SHP77 (cell line): ENCODE measurements around the gene MAB21L2.

Experiments
- DNase-seq, 2 experiments: peaks; one replicate each; lab custom pipeline; 2025; lab: John Stamatoyannopoulos, UW

MAB21L2 gene

DNA sequence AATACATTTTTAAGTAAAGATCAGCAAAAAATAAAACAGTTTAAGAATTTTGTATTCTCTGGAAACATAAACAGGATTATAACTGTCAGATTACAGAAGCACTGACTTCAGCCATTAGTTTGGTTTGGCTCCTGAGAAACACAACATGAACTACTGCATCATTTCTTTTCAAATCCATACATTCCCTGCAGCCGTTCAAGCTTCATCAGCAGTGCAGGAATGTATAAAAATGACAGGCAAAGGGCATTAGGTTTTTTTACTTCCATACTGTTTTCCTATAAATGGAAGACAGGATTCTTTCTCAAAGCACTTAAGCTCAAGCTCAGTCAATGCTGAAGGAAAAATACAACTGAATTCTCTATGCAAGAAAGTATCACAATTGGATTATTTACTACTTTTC lies 4.2 kb upstream of the MAB21L2 start:
- no peak for DNase-seq

GRCh38 chr4:150578745-150579501 lies 3.0 kb upstream of the MAB21L2 start:
- no peak for DNase-seq

GRCh38 chr4:150579551-150580234 lies 2.3 kb upstream of the MAB21L2 start:
- DNase-seq: no peak

DNA sequence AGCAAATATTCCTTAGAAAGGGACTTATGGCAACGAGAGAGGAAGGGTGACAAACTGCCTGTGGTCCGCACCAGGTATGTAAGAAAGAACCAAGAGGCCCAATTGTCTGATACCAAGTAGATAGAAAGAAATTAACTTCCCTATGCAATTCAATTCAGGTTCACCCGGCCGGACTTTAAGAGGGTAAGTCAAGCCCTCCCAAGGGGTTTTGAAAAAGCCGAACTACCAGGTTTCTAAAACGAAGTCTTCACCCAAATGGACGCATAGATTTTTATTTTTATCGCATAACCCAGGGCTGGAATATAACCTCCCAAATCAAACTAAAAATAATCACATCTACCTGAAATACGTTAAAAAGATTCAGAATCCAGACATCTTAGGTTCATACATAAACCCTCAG lies 1.6 kb upstream of the MAB21L2 start:
- DNase-seq: no peak

DNA sequence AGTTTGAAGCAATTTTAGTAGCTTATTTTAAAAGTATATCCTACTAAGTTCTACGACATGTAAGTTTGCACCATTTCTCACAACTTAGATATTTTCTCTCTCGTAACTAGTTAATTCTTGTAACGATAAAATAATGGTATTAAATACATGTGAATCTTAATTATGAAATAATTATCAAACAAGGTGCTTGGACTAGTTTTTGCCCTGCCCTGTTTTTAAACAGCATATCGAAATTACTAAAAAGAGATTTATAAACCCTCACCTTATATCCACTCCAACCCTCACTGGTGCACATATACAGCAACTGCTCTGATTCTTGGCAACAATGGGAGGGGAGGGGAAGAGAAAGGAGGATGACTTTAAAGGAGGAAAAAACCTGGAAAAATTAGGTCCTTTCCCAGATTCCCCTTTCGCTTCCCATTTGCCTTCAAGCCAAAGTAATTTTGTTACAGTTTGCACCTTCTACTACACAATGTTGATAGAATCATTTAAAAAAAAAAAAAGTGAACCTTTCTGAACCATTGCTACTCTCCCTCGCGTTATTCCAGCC lies 820 bp upstream of the MAB21L2 start:
- DNase-seq: no peak

DNA sequence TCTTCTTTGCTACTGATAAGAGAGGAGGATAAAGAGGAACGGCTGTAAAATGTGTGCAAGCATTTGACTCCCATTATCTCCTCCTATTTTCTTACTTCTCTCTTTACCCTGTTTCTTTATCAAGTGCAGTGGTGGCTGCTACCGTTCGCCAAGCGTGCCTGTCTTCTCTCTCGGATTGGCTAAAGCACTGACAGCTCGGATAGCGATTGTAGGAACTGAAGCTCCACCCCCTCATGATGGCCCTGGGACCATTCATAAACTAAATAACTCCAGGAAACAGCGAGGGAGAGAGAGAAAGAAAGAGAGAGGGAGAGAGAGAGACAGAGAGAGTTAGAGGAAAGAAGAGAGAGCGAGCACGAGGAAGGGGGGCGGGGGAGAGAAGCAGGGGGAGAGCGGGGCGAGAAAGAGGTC lies 305 bp upstream of the MAB21L2 start:
- DNase-seq: no peak

GRCh38 chr4:150582873-150583286 lies 929 bp downstream of the MAB21L2 start:
- no peak for DNase-seq

DNA sequence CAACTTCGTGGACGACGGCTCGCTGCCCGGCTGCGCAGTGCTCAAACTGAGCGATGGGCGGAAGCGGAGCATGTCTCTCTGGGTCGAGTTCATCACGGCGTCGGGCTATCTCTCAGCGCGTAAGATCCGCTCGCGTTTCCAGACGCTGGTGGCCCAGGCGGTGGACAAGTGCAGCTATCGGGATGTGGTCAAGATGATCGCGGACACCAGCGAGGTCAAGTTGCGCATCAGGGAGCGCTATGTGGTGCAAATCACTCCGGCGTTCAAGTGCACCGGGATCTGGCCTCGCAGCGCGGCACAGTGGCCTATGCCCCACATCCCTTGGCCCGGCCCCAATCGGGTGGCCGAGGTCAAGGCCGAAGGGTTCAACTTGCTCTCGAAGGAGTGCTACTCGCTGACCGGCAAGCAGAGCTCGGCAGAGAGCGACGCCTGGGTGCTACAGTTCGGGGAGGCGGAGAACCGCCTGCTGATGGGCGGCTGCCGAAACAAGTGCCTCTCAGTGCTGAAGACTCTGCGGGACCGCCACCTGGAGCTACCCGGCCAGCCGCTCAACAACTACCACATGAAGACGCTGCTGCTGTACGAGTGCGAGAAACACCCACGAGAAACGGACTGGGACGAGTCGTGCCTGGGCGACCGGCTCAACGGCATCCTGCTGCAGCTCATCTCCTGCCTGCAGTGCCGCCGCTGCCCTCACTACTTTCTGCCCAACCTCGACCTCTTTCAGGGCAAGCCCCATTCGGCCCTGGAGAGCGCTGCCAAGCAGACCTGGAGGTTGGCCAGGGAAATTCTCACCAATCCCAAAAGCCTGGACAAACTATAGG lies 1.5 kb downstream of the MAB21L2 start:
- no peak for DNase-seq

DNA sequence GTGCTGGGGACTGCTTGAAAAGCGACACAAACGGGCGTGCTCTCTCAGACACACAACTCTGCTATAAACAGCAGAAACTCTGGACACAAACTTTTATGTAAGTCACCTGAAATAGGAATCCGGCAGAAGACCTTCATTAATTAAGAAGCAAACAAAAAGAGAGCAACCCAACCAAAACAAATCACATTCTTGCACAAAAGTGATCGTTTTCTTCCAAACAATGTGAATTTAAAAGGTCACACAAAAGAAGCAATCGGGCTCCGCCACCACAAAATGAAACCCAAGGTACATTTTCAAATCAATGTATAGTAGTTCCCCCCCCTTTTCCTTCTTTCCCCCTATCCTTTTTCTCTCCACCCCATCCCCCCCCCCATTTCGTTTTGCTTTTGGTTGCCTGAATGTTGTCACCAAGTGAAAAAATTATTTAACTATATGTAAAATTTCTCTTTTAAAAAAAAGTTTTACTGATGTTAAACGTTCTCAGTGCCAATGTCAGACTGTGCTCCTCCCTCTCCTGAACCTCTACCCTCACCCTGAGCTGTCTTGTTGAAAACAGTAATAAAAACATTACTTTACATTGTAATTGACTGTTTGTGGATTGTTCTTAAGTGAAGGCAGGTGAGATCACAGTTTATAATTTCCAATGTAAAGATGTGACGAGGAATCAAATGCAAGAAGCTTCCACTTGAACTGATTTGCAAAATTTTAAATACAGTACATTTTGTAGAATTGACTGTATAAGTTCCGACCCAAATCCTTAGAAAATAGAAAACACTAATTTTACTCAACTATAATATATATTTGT lies 2.4 kb downstream of the MAB21L2 start:
- DNase-seq: no peak

DNA sequence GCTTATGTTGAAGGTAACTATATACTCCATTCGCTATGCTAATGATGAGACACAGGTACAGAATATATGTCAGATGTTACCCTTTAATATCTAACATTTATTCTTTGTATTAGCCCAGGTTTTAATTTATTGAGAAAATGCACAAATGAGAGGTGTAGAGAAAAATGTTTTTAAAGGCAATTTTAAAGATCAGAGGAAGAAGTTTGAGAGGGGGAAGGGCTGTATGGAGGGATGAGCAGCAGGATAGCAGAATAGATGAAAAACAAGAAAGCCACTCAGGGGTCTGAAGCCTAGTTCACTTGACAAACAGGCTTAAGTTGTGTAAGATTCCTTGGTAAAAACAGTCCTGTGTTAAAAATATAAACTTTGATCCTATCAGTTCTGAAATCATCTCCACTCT lies 3.7 kb downstream of the MAB21L2 start:
- DNase-seq: no peak

GRCh38 chr4:150586162-150586810 lies 4.3 kb downstream of the MAB21L2 start:
- DNase-seq: no peak

DNA sequence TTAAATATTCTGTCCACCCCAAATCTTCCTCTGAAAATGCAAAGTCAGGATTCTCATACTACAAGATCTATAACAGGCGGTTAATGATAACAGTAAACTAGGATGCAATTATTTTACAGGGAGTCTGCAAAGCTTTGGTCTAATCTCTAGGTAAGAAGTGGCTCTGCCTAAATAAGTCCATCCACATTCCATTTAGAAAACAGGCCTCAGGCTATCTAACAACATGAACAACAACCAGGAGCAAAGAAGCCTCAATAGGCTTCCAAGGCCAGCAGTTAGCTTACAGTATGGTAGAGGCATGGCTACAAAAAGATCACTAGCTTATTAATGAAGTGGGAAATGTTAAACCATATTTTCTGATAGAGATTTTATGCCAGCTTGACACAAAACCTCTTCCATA lies 6.4 kb downstream of the MAB21L2 start:
- no peak for DNase-seq

- no peak for DNase-seq
Measured at GRCh38 chr4:150589157-150589556, 7.2 kb downstream of the MAB21L2 start.

DNA sequence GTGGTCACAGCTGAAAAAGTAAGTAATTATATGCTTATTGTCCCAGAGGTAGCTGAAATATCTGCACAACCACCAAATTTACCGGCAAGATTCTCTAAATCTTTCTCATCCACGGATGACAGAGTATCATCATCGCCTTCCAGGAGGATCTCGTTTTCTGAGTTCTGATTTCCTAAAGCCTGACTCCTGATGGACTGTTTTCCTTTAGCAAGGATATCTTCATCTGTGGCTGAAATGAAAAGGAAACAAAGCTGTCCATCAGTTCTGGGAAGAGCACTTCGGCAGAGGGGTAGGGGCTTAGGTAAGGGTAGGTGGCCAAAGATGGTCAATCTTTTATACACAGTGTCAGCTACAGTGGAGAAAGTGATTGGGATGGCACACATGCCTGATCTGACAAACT lies 8.7 kb downstream of the MAB21L2 start:
- no peak for DNase-seq

DNA sequence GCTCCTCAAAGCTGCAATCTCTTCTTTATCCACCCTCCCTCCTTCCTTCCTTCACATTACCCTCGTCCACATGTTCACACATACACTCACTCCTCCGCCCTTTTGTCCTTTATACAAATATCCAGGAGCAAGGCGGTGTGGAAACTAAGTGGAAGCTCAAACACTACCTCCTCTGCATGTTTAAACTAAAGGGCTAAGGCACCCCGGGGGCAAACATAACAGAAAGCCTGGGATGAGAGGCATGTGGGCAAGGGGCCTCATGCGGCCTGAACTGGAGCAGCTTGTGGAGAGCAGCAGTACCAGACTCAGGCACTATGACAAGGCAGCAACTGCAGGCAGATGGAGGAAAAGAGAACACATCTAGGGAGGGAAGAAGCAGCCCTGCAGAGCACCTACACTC lies 9.5 kb downstream of the MAB21L2 start:
- DNase-seq: no peak

GRCh38 chr4:150591904-150592303 lies 10.0 kb downstream of the MAB21L2 start:
- DNase-seq: no peak

DNA sequence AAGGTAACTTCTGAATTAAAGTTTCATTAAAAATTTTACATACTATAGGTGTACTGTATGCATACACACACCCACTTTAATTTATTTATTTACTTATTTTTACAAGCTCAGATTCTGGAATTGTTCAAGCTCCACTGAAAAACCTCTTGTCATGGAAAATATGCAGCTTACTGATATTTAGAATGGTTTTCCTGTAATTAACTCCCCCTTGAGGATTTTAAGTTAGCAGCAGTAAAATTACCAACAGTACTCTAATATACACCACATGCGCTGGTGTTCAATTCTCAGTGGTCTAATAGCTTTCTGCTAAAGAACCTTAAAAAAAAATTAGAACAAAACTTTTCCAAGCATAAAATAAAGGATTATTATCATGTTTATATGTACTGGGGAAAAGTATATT lies 12.0 kb downstream of the MAB21L2 start:
- no peak for DNase-seq

DNA sequence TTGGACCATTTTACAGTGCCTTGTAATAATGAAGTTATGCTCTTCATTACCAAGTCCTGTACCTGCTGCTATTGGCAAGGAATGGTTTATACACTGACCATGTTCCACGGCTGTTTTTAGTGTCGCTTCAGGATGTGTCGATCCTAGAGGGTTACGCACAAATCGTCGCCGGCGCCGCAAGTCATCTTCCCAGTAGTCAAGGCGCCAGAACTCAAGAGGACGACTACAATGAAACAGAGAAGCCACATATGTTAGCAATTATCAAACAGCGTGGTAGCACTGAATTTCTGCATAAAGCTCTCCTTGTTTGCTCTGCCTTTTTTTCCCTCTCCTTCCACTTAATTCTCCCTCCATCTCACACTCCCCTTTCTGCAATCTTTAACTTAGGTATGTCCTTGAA lies 17.0 kb downstream of the MAB21L2 start:
- no peak for DNase-seq

DNA sequence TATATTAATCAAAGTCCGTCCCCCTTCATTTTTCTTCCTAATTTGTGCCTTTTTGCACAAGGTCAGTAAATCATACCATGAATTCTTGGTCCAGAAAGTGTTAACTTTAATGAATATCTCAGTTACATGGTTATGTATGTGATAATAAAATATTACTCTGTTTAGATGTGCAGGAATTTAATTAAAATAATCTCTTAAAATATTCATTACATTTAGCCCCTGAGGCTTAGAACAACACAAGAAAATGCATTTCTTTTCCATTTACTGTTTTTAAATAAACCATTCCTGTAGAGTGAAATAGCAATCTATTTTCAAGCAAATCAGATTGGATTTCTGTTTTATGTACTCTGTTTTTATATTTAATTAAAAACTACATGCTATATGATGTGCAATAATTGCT lies 17.6 kb downstream of the MAB21L2 start:
- no peak for DNase-seq

GRCh38 chr4:150600812-150601445 lies 19.0 kb downstream of the MAB21L2 start:
- DNase-seq: no peak

DNA sequence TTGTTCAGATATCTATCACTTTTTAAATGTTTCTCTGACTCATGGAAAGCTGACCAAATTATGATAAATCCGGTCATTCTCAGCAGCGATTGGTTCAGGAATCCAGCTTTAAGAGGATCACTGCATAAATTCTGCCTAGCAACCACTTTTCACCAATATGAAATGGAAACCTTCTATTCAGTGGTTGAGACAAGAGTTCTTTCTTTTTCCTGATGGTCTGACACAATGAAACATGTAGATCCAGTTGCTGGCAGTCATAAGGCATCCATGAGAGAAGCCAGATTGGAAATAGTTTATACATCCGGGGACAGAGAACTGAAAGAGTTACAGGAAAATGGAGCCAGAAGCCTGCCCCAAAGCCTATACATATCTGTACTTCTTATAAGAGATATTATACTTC lies 27.2 kb downstream of the MAB21L2 start:
- no peak for DNase-seq
